ENCODE data around the gene BAG2.

The BAG2 gene

GRCh38 chr6:57224769-57225515 lies 52.8 kb downstream of the BAG2 start:
- no peak for DNase-seq

- no peak for DNase-seq
These were observed 54.1 kb downstream of the BAG2 start for GRCh38 chr6:57226221-57226620.
